ENCODE results near the gene NPIPA3. TPM values are rescaled to one million over a fixed set of nuclear protein-coding genes. Genes with fewer than 3 reads are reported as not detected.
"Not testable (repeated sequence)": the region's sequence is repeated elsewhere in the genome, so short reads cannot be mapped to it uniquely, and the experiment has no call there.

NPIPA3 gene
- total RNA-seq, 1 donor: not detected

GRCh38 chr16:14694129-14694528 lies 9.1 kb upstream of the NPIPA3 start, which contains the start of gene PLA2G10:
Gene PLA2G10, minus strand, starts transcription at chr16:14694308. Its CDS starts 79 bp downstream, at chr16:14694229.
- H3K9me3 ChIP-seq (ENCODE audit: low read depth, low read length); H3K4me3 ChIP-seq (ENCODE audit: low read length); H3K27me3 ChIP-seq (ENCODE audit: insufficient read depth, low read length); H3K4me1 ChIP-seq (ENCODE audit: insufficient read depth, low read length): not testable (repeated sequence)

DNA sequence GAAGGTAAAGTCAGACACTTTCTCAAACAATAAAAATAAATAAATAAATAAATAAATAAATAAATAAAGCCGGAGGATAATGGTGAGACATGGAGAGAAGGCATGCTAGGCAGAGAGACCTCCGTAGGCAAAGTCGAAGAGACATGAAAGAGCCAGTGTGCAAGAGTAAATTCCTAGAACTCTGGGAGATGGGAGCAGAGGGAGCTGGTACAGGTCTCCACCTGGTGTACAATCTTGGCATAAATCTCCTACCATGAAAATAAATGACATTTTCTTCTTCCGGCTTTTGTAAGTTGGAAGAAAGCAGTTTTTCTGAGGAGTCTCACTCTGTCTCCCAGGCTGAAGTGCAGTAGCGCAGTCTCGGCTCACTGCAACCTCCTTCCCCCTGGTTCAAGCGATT lies 1.4 kb upstream of the NPIPA3 start:
- not testable (repeated sequence) for H3K9me3 ChIP-seq (ENCODE audit: low read depth, low read length); H3K4me1 ChIP-seq (ENCODE audit: insufficient read depth, low read length); H3K27me3 ChIP-seq (ENCODE audit: insufficient read depth, low read length); H3K4me3 ChIP-seq (ENCODE audit: low read length)

DNA sequence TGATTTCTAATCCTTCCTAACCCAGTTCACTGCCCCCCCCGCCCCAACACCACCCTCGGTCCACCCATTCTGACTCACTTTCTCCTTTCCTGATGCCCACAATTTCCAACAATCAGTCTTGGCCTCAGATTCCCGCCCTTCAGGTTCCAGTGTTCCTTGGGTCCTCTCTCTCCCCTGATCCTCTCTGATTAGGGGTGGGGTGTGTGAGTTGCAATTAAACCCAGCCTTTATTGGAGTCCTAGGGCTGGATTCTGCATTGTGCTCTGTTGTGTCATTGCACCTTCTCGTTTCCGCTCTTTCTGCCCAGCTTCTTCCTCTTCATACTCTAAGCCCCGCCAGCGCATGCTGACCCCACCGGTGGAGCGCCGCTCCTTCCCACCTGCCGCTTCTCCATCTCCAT lies 539 bp upstream of the NPIPA3 start:
- not testable (repeated sequence) for H3K4me1 ChIP-seq (ENCODE audit: insufficient read depth, low read length); H3K9me3 ChIP-seq (ENCODE audit: low read depth, low read length); H3K4me3 ChIP-seq (ENCODE audit: low read length); H3K27me3 ChIP-seq (ENCODE audit: insufficient read depth, low read length)

GRCh38 chr16:14733233-14733632 lies 30.0 kb downstream of the NPIPA3 start:
- not testable (repeated sequence) for H3K9me3 ChIP-seq (ENCODE audit: low read depth, low read length); H3K4me1 ChIP-seq (ENCODE audit: insufficient read depth, low read length); H3K4me3 ChIP-seq (ENCODE audit: low read length); H3K27me3 ChIP-seq (ENCODE audit: insufficient read depth, low read length)

DNA sequence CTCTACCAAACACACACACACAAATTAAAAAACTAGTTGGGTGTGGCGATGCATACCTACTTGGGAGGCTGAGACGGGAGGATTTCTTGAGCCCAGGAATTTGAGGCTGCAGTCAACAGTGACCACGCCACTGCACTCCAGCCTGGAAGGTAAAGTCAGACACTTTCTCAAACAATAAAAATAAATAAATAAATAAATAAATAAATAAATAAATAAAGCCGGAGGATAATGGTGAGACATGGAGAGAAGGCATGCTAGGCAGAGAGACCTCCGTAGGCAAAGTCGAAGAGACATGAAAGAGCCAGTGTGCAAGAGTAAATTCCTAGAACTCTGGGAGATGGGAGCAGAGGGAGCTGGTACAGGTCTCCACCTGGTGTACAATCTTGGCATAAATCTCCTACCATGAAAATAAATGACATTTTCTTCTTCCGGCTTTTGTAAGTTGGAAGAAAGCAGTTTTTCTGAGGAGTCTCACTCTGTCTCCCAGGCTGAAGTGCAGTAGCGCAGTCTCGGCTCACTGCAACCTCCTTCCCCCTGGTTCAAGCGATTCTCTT lies 37.7 kb downstream of the NPIPA3 start:
- not testable (repeated sequence) for H3K4me1 ChIP-seq (ENCODE audit: insufficient read depth, low read length); H3K27me3 ChIP-seq (ENCODE audit: insufficient read depth, low read length); H3K9me3 ChIP-seq (ENCODE audit: low read depth, low read length); H3K4me3 ChIP-seq (ENCODE audit: low read length)

DNA sequence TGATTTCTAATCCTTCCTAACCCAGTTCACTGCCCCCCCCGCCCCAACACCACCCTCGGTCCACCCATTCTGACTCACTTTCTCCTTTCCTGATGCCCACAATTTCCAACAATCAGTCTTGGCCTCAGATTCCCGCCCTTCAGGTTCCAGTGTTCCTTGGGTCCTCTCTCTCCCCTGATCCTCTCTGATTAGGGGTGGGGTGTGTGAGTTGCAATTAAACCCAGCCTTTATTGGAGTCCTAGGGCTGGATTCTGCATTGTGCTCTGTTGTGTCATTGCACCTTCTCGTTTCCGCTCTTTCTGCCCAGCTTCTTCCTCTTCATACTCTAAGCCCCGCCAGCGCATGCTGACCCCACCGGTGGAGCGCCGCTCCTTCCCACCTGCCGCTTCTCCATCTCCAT lies 38.6 kb downstream of the NPIPA3 start:
- not testable (repeated sequence) for H3K27me3 ChIP-seq (ENCODE audit: insufficient read depth, low read length); H3K9me3 ChIP-seq (ENCODE audit: low read depth, low read length); H3K4me1 ChIP-seq (ENCODE audit: insufficient read depth, low read length); H3K4me3 ChIP-seq (ENCODE audit: low read length)

DNA sequence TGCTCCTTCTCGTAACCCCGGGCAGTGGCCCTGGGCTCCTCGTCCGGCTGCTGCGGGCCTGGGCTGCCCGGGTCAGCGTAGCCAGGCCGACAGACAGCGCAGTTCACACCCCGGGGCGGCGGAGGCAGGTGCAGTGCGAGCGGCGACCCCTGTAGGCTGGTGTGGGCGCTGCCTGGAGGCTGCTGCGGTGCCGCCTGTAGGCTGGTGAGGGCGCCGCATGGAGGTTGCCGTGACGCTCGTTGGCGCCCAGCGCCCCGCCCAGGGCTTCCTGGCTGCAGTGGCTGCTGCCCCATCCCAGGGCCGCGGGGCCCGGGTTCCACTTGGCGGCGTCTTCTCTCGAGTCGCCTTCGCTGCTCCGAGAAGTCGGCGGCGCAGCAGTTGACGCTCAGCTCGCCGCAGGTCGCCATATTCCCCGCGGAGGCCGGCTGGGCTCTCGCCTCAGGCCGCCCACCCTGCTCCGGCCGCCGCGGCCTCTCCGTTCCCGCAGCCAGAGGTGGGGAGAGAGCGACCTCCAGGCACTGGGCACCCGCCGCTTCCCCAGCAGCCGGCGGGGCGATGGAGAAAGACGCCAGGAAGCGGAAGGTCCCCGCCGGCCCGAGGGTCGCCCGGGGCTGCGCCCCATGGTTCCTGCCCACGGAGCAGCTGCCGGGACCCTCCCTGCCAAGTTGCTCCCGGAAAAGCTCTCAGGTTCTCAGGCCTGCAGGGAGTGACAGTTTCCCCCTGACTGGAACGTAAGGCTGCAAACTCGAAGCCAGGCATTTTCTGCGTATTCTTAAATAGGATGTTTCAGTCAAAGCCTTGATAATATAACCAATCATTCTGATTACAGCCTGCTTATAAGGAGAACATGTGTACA lies 39.3 kb downstream of the NPIPA3 start, which contains the start of gene NPIPA2:
NPIPA2 (plus strand) TSS at position 261 of the 856 bp plus-strand sequence. CDS start 5,533 bp downstream, outside the sequence.
- not testable (repeated sequence) for H3K9me3 ChIP-seq (ENCODE audit: low read depth, low read length); H3K4me1 ChIP-seq (ENCODE audit: insufficient read depth, low read length); H3K4me3 ChIP-seq (ENCODE audit: low read length); H3K27me3 ChIP-seq (ENCODE audit: insufficient read depth, low read length)

DNA sequence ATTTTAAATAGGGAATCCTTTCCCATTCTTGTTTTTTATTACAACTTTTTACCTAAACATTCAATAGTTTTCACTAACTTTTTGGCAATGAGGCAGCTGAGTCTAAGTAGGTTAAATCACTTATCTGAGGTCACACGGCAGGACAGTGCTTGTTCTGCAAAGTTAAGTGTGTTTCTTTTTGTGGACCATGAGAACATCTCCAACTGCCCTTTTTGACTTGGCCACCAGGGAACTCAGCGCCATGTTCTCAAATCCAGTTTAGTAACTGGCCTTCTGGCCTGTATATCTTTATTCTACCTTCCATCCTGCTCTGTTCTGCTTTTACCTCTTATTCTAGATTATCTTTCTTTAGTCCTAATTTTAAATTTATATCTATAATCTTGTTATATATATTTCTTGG lies 70.4 kb downstream of the NPIPA3 start:
- H3K4me3 ChIP-seq (ENCODE audit: low read length); H3K4me1 ChIP-seq (ENCODE audit: insufficient read depth, low read length); H3K27me3 ChIP-seq (ENCODE audit: insufficient read depth, low read length); H3K9me3 ChIP-seq (ENCODE audit: low read depth, low read length): not testable (repeated sequence)

DNA sequence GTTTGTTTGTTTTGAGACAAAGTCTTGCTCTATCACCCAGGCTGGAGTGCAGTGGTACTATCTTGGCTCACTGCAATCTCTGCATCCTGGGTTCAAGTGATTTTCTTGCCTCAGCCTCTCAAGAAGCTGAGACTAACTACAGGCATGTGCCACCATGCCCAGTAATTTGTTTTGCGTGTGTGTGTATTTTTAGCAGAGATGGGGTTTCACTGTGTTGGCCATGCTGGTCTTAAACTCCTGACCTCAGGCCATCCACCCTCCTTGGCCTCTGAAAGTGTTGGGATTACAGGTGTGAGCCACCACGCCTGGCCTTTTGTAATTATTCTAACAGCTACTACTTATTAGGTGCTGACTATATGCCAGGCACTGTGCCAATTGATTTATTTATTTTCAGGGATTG lies 72.4 kb downstream of the NPIPA3 start:
- H3K4me1 ChIP-seq (ENCODE audit: insufficient read depth, low read length); H3K27me3 ChIP-seq (ENCODE audit: insufficient read depth, low read length); H3K9me3 ChIP-seq (ENCODE audit: low read depth, low read length); H3K4me3 ChIP-seq (ENCODE audit: low read length): not testable (repeated sequence)

Other genes with a start within 250 kb of the NPIPA3 start
- 37.2 TPM for gene PARN, start 73.2 kb upstream of the NPIPA3 start, total RNA-seq
- 70.0 TPM for gene BFAR, start 70.5 kb upstream of the NPIPA3 start, total RNA-seq
- gene PLA2G10, start 9.1 kb upstream of the NPIPA3 start, total RNA-seq: not detected
- gene NPIPA2, start 39.1 kb downstream of the NPIPA3 start, total RNA-seq: 0.21 TPM
- 16.4 TPM for gene NOMO1, start 130.3 kb downstream of the NPIPA3 start, total RNA-seq
- gene NPIPA1, start 234.0 kb downstream of the NPIPA3 start, total RNA-seq: 17.9 TPM